OCI-M1 (cell line): ENCODE data around the gene RNF217.
"Not testable (repeated sequence)": the region's sequence is repeated elsewhere in the genome, so short reads cannot be mapped to it uniquely, and the experiment has no call there.

ENCODE experiments used
- DNase-seq: peaks from one replicate; lab custom pipeline; 2025; lab: John Stamatoyannopoulos, UW

RNF217 gene, protein sequence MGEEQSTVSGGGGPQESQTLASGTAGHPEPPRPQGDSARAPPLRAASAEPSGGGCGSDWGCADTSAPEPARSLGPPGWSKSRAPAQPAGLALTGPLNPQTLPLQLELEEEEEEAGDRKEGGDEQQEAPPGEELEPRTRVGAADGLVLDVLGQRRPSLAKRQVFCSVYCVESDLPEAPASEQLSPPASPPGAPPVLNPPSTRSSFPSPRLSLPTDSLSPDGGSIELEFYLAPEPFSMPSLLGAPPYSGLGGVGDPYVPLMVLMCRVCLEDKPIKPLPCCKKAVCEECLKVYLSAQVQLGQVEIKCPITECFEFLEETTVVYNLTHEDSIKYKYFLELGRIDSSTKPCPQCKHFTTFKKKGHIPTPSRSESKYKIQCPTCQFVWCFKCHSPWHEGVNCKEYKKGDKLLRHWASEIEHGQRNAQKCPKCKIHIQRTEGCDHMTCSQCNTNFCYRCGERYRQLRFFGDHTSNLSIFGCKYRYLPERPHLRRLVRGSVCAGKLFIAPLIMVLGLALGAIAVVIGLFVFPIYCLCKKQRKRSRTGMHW

GRCh38 chr6:124961777-124962638, at the start of gene RNF217:
Gene RNF217 (plus strand): TSS chr6:124962437. CDS start chr6:124962545, 108 bp downstream.
- peak; percentile 70 for DNase-seq

DNA sequence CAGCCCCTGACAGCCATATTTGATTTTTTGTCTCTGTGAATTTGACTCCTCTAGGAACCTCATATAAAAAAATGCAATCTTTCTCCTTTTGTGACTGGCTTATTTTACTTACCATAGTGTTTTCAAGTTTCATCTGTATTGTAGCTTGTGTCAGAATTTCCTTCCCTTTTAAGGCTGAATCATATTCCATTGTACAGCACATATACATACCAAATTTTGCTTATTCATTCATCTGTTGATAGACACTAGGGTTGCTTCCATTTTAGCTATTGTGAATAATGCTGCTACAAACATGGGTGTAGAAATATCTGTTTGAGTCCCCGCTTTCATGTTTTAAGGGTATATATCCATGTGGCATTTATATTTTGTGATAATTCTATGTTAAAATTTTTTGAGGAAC, 49.2 kb upstream of the RNF217 start:
- peak; percentile 22 for DNase-seq

DNA sequence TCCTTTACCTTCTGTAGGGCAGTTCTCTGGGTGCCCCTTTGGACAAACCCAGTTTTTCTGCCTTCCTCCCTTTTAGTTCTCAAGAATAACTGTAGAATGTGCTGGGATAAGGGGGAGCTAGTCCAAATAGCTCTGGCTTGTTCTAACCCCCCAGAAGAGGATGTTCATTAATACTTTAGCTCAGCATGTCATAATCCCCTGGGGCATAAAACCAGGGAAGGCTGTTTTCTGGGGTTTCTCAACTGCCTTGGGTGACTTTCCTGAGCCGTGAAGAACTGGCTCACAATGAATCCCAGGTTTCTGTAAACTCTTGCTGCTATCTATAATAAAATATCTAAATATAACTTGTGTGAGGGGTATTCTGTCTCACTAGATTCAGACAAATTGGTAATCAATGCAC, 44.5 kb upstream of the RNF217 start:
- no peak for DNase-seq

GRCh38 chr6:124919703-124920102, 42.5 kb upstream of the RNF217 start:
- not testable (repeated sequence) for DNase-seq

- no peak for DNase-seq
These were observed 37.9 kb upstream of the RNF217 start for GRCh38 chr6:124924333-124924759.

DNA sequence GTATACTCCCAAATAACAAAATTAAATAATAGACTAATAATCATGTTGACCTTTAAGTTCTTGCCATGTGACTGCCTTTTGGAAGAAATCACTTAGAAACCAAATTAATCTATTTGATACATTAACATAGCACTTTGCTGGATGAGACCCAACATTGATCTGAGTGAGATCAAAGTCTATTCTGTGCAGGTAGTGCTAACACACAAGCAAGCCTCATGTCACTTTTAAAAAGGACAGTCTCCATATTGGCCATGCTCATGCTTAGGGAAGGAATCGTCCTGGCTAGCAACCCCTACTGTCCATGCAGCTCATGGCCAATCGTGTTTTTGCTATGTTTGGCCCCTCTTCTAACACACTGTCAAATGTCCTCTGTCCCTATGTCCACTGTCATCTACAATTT, 35.8 kb upstream of the RNF217 start:
- DNase-seq: no peak

GRCh38 chr6:124927806-124928205, 34.4 kb upstream of the RNF217 start:
- DNase-seq: no peak

DNA sequence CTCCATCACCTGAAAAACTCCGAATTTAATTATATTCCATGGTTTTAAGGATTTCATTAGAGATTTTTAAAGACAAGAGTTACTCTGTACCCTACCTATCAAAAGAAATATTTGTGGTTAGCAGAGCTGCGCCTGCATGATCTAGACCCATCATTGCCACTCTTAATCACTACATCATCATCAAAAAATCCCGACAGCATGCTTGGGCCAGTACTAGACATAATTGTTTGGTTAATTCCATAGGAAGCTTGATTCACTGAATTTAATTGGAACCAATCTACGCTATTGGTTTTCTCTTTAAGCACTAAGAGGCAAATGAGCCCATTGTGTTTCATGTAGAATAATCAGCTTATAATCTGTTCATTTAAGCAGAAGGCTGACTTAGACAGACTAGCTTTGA, 33.4 kb upstream of the RNF217 start:
- no peak for DNase-seq

GRCh38 chr6:124937645-124938044, 24.6 kb upstream of the RNF217 start:
- DNase-seq: no peak

- DNase-seq: no peak
These were observed 21.0 kb upstream of the RNF217 start for GRCh38 chr6:124941259-124941658.

DNA sequence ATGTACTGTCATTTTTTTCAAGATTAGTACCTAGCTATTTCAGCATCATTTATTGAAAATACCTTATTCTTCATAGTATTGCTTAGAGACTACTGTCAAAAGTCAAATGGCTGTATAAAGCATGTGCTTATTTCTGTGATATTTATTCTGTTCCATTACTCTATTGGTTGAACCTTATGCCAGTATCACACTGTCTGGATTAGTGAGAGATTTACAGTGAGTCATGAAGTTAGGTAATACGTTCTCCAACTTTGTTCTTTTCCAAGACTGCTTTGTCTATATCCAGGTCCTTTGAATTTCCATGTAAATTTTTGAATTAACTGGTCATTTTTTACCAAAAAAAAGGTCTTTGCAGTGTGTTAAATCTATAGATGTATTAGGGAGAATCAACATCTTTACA, 18.6 kb upstream of the RNF217 start:
- no peak for DNase-seq

DNA sequence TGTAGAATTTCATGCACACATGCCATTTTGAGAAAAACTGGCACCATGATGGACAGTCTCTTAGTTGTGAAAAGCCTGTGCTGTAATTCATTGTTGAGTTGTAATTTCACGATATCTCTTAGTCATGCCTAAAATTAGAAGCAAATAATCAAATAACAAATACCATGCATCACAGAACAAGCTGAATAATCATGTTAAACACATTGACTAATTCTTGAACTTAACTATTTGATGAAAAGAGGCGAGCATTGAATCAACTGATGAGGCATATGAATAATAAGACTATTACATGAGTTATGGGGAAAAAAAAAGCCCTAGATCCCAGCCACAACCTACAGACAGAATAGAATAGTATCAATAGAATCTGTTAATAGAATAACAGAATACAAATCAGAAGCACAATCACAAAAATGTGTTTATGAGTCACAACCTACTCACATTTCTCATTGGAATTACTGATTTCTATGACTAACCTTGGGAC, 14.2 kb upstream of the RNF217 start:
- DNase-seq: no peak

DNA sequence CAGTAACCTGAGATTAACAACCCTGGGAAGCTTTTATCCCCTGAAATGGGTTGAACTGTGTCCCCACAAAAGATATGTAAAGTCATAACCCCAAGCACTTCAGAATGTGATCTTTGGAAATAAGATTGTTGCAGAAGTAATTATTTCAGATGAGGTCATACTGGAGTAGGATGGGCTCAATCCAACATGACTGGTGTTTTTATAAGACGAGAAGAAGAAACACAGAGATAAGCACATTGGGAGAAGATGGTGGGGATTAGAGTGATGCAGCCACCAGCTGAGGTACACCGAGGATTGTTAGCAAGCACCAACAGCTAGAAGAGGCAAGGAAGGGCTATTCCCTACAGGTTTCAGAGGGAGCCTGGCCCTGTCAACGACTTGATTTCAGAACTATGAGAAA, 12.5 kb upstream of the RNF217 start:
- peak; percentile 55 for DNase-seq

DNA sequence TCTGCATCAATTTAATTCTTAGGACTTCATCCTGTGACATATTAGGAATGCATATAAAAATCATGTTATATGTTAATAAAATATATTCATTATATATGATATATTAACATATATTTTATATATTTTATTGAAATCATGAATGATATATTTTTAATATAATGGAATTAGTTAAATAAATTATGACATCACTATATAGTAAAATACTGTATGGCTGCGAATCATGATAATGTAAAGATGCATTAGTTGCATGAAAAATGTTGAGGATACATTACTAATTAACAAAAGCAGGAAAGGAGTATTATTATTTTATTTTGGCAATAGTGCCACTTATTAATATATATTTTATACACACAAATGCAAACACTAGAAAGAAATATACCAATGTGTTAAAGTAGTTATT, 8.4 kb upstream of the RNF217 start:
- no peak for DNase-seq

DNA sequence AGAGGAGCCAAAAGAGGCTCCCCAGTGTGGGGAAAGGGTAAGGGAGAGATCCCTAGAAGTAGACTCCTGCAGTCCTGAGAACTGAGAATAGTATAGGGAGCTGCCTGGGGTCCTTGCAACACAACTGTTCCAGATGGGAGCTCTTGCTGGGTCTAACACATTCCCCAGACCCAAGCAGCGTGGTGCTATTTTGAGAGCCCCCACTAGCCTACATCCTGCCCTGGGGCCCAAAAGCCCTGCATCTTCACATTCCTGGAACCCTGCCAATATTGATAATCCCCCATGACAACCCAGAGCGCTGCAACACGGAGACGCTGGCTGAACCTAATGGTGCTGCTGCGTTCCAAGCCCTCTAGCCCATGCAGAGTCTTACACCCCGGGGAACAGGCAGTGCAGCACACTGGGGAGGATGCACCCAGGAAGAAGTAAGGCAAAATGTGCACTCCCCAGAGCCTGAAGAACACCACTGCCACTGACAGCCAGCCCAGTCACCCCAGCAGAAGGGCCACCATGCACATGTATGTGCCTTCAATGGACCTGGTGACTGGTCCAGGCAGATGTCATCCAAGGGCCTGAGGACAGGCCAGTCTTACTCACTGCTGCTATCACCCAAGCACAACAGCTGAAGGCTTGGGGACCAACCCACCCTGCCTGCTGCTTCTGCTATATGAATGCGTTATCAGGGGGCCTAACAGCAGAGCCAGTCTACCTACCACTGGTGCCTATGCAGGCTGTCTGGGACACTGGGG, 7.0 kb upstream of the RNF217 start:
- no peak for DNase-seq

- DNase-seq: no peak
These were observed 6.2 kb upstream of the RNF217 start for GRCh38 chr6:124956018-124956417.

DNA sequence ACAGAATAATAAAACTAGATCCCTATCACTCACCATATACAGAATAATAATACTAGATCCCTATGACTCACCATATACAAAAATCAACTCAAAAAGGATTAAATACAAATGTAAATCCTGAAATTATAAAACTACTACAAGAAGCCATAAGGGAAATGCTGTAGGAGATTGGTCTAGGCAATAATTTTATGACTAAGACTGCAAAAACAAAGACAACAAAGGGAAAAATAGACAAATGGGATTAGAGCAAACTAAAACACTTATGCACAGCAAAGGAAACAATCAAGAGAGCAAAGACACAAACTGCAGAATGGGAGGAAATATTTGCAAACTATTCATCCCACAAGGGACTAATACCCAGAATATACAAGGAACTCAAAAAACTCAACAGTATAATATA, 4.1 kb upstream of the RNF217 start:
- DNase-seq: no peak

GRCh38 chr6:124958759-124959354, 3.4 kb upstream of the RNF217 start:
- DNase-seq: peak; percentile 71

DNA sequence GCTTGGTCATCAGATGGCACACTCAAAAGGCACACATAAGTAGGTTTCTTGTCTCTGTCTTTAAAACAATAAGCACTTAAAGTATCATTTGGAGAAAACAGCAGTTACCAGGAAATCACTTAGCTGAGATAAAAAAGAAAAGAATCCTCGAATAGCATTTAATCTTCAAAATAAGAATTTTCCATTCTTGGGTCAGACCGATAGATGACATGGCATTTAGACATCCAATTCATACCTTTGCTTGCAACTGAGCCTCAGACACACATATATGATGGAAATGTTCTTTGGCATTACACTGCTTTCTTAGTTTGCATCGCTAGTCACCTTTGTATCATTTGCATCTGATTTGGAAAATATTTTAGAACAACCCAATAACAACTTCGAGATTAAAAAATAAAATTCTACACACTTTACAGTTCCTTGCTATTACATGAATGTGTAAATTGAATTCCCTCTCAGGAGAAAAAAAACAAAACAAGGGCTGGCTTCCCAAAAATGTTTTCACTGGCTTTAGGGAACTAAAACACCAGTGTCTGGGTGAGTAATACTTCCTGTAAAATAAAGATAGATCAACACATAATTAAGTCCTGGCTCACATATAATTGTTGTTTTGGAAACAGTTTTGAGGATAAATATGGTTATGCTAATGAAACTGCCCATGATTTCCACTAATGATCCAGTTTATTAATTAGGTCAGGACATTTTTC, 1.3 kb upstream of the RNF217 start:
- peak; percentile 50 for DNase-seq

DNA sequence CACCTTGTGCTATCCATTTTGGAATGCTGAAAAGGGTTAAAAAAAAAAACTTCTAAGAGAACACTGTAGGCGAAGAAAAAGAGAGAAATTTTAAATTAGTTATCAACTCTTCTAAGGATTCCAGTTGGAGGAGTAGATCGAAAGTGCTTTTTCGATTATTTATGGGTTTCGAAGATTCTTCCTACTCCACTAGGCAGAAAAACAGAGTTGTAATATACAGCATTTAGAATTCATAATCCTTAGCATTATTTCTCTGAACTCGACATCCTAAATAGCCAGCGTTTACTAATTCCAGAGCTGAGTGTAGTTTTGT, 817 bp upstream of the RNF217 start:
- DNase-seq: no peak
